SK-N-SH (cell line): ENCODE results near the gene C1QTNF4.

ENCODE experiments used
- EP300 ChIP-seq, 2 experiments: IDR thresholded peaks; 2 replicates each; pipeline versions ENCODE4 v1.4.0 to v1.6.1; 2012; ENCODE audit warnings: borderline replicate concordance in 1 of 2, low read depth in 1 of 2, low read length in 1 of 2
- RFX5 ChIP-seq: IDR thresholded peaks from 2 replicates; pipeline ENCODE4 v1.6.1; 2012; ENCODE audit warnings: mild to moderate bottlenecking, improper control_type of control experiment, low read length

- no peak for TF ChIP-seq EP300 (IDR thresholded peaks at IDR 0.05; ENCODE audit: borderline replicate concordance in 1 of 2, low read depth in 1 of 2, low read length in 1 of 2)
- TF ChIP-seq RFX5, result no peak
Measured at GRCh38 chr11:47642099-47642855, 48.1 kb upstream of the C1QTNF4 start, which contains the start of gene MTCH2.
